HFFc6 (cell line): ENCODE data around the gene MYO18A. TPM values are rescaled to one million over a fixed set of nuclear protein-coding genes. Genes with fewer than 3 reads are reported as not detected.
"Not testable (repeated sequence)": the region's sequence is repeated elsewhere in the genome, so short reads cannot be mapped to it uniquely, and the experiment has no call there.

Experiments used
- DNase-seq: peaks from one replicate; pipeline ENCODE4 v3.0.0-alpha.2; 2018
- H3K27ac Mint-ChIP-seq: 2 replicates; pipeline ENCODE4 v1.8.0; 2020; ENCODE audit warnings: mild to moderate bottlenecking, mixed read lengths
- H3K27me3 Mint-ChIP-seq: 2 replicates; pipeline ENCODE4 v1.8.0; 2021; ENCODE audit warnings: mild to moderate bottlenecking, moderate library complexity, mixed read lengths; ENCODE audit not compliant: insufficient read depth
- H3K36me3 Mint-ChIP-seq: 2 replicates; pipeline ENCODE4 v1.8.0; 2021; ENCODE audit warnings: low read depth, mixed read lengths
- H3K4me1 Mint-ChIP-seq: 2 replicates; pipeline ENCODE4 v1.8.0; 2020; ENCODE audit warnings: low read depth, mixed read lengths
- H3K4me3 Mint-ChIP-seq: 2 replicates; pipeline ENCODE4 v1.8.0; 2020; ENCODE audit warnings: mild to moderate bottlenecking, moderate library complexity, mixed read lengths
- H3K9me3 Mint-ChIP-seq: 2 replicates; pipeline ENCODE4 v1.8.0; 2020; ENCODE audit warnings: mild to moderate bottlenecking, mixed read lengths
- CTCF ChIP-seq: fragments of 200-600 bp; sonication (generic); IDR thresholded peaks from 2 replicates; pipeline ENCODE4 v1.5.0; 2021; ENCODE audit warnings: antibody characterized with exemption, mild to moderate bottlenecking
- total RNA-seq, 6 experiments: library from RNA; stranded (reverse); fragmentation: NEBNext Ultra II Directional; extraction: Animal tissue kit (Norgen Biotek cat#: 25700); gene quantifications; 2 replicates in 1 of 6; 3 replicates in 5 of 6; pipeline ENCODE4 v1.2.3, GENCODE V29; 2021

MYO18A gene
- total RNA-seq, 6 experiments from 2014 or later = 39.2 to 57.7 (median 42.9) TPM

DNA sequence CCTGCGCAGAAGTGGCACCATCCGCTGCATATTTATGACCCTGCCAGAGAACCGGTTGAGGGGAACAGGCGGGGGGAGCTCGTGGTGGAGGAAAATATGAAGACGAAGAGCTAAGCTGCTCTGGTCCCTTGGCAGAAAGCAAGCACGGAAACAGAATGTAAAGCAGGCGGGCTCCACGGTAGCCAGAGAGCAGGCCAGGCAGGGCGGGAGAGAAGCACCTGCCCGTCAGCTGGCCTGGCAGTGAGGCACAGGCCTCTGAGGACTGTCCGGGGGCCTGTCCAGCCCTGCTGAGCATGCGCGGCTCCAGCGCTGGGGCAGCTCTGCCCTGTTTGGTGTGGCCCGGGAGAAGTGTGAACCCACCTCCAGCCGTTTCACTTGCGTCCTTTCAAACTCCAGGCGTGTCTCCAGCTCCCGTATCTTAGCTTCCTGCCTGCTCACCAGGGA, 90.6 kb downstream of the MYO18A start:
- Mint-ChIP-seq H3K4me1 (no peaks in the 10 kb centered on the region), H3K4me3 (no peak overlapping the region), H3K36me3 (peaks cover 12% of the 10 kb centered on the region; the same call in 1 of the 2 replicates), H3K27ac (no peak overlapping the region), H3K27me3 (peaks cover 6% of the 10 kb centered on the region), H3K9me3 (no peaks in the 10 kb centered on the region)
- TF ChIP-seq CTCF = no peak
- DNase-seq = no peak

DNA sequence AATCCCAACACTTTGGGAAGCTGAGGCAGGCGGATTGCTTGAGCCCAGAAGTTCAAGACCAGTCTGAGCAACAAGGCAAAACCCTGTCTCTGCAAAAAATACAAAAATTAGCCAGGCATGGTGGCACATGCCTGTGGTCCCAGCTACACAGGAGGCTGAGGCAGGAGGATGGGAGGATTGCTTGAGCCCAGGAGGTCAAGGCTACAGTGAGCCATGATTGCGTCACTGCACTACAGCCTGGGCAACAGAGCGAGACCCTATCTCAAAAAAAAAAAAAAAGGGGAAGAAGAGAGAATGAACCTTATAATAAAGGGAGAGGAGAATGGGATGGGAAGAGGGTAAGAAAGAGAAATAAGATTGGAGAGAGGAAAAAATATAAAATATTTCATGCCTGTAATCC, 91.4 kb downstream of the MYO18A start:
- not testable (repeated sequence) for H3K27ac Mint-ChIP-seq, H3K9me3 Mint-ChIP-seq, H3K27me3 Mint-ChIP-seq, DNase-seq, H3K4me3 Mint-ChIP-seq, H3K4me1 Mint-ChIP-seq
- peaks cover 12% of the 10 kb centered on the region; the same call in 1 of the 2 replicates for H3K36me3 Mint-ChIP-seq

GRCh38 chr17:29086628-29087332, 93.4 kb downstream of the MYO18A start:
- H3K4me1 Mint-ChIP-seq = no peaks in the 10 kb centered on the region
- no peak overlapping the region for H3K27ac Mint-ChIP-seq
- peaks cover 8% of the 10 kb centered on the region; the same call in 1 of the 2 replicates for H3K36me3 Mint-ChIP-seq
- no peaks in the 10 kb centered on the region for H3K9me3 Mint-ChIP-seq
- H3K4me3 Mint-ChIP-seq = no peak overlapping the region
- H3K27me3 Mint-ChIP-seq = peaks cover 4% of the 10 kb centered on the region
- no peak for TF ChIP-seq CTCF
- no peak for DNase-seq

DNA sequence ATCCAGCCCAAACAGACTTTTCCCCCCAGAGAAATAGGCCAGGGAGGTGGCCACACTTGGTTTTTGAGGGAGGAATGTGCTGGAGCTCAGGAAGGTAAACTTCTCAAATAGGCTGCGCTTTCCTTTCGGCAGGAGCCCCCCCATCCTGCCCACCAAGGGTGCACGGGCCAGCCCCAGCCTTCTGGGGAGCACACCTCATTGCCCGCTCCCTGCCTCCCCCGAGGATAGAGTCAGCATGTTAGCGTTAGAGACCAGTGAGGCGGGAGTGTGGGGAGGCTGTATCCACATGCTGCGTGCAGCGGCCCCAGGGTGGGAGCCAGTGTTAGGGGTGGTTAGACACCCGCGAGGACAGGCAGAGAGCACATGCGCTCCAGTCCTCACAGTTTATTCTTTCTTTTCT, 95.0 kb downstream of the MYO18A start:
- Mint-ChIP-seq H3K9me3 (no peaks in the 10 kb centered on the region), H3K36me3 (peaks cover 8% of the 10 kb centered on the region; the same call in 1 of the 2 replicates), H3K27me3 (peaks cover 4% of the 10 kb centered on the region), H3K4me3 (no peak overlapping the region), H3K4me1 (no peaks in the 10 kb centered on the region), H3K27ac (no peak overlapping the region)
- TF ChIP-seq CTCF = no peak
- no peak for DNase-seq

DNA sequence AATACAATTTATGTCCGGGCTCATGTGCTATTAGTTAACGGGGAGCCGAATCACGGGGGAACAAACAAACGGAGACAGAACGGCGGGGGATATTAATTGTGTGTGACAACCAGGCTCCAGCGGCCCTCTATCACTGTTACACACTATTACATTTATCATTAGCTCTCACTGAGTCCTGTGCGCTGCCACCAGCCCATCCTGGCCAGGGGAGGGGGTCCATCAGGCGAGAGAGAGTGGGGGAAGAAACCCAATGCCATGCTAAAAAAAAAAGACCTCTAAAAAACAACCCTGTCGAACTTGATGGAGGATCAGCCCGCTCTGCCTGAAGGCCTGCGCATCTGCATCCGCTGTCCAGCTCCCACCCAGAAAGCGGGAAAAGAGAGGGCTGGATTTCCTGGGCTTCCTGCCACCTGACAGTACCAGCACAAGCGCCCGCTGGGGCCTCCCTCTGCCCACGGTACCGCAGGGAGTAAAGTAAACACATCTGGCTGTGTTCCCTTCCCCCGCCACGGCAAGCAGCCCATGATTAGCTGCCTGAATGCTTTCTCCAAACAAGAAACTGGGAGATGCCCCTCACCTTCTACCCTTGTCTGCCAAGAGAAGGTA, 95.6 kb downstream of the MYO18A start:
- Mint-ChIP-seq H3K36me3 (peaks cover 8% of the 10 kb centered on the region; the same call in 1 of the 2 replicates), H3K27ac (no peak overlapping the region), H3K27me3 (peaks cover 5% of the 10 kb centered on the region), H3K9me3 (no peaks in the 10 kb centered on the region), H3K4me3 (no peak overlapping the region), H3K4me1 (no peaks in the 10 kb centered on the region)
- no peak for DNase-seq
- no peak for TF ChIP-seq CTCF

DNA sequence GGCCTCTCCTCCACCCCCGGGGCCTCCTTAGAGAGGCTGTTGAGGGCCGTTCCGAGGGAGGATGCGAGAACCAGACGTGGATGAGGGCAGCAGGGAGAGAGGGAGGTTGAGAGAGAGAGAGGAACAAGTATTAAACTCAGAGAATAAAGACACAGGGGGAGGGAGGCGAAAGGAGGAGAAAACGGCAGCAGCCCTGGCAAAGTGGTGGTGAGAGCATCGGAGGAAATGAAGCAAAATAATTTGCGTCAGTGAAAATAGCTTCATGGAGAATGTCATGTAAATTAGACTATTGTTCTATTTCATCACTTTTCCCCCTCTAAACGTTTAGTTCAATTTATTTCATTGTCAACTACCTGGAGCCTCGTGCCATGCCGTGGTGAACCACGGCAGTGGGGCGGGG, 99.2 kb downstream of the MYO18A start:
- H3K4me1 Mint-ChIP-seq = no peaks in the 10 kb centered on the region
- no peaks in the 10 kb centered on the region; the same call in 1 of the 2 replicates for H3K36me3 Mint-ChIP-seq
- no peaks in the 10 kb centered on the region for H3K9me3 Mint-ChIP-seq
- H3K4me3 Mint-ChIP-seq = no peak overlapping the region
- TF ChIP-seq CTCF = no peak
- H3K27ac Mint-ChIP-seq = no peak overlapping the region
- peaks cover 3% of the 10 kb centered on the region; the same call in 1 of the 2 replicates for H3K27me3 Mint-ChIP-seq
- no peak for DNase-seq
